Right kidney (tissue), 1 donor: Measurements from ENCODE around the gene HIP1.
"Not testable (repeated sequence)": the region's sequence is repeated elsewhere in the genome, so short reads cannot be mapped to it uniquely, and the experiment has no call there.

Source experiments
- DNase-seq: peaks from one replicate; pipeline ENCODE4 v3.0.0-alpha.2; 2016

Gene HIP1

GRCh38 chr7:75518842-75519241 lies 219.9 kb downstream of the HIP1 start:
- not testable (repeated sequence) for DNase-seq

- DNase-seq = not testable (repeated sequence)
Observed at GRCh38 chr7:75509033-75509432, 229.7 kb downstream of the HIP1 start.

GRCh38 chr7:75492020-75492419 lies 246.7 kb downstream of the HIP1 start, which contains the start of gene SPDYE5:
Gene SPDYE5 (plus strand): TSS chr7:75492320. CDS start chr7:75494048, 1,728 bp downstream.
- DNase-seq = not testable (repeated sequence)

- DNase-seq = peak; percentile 82
Observed at GRCh38 chr7:75485979-75486643, 252.6 kb downstream of the HIP1 start, which contains the start of gene POM121C. Gene POM121C (minus strand): TSS chr7:75486299. CDS start chr7:75441496, 44,803 bp downstream.

- peak; percentile 53 for DNase-seq
Observed at GRCh38 chr7:75485355-75485978, 253.3 kb downstream of the HIP1 start.
